HepG2 (cell line): ENCODE data around the gene TBC1D2B. TPM values are rescaled to one million over a fixed set of nuclear protein-coding genes. Genes with fewer than 3 reads are reported as not detected.

Experiments
- ATAC-seq: fragments of 200-7000 bp; cut with Tn5 transposase; 3 replicates; pipeline ENCODE4 v1.9.1; 2020; ENCODE audit warnings: mild to moderate bottlenecking, moderate library complexity
- BruUV-seq: library from RNA; stranded (reverse); fragments of 400-500 nt; replicated peaks from 2 replicates; lab custom pipeline; 2021; lab: Mats Ljungman, UMichigan
- CTCF ChIA-PET: fragments of 300-600 bp; formaldehyde crosslinking; extraction: SDS; loops from one replicate; lab custom pipeline; 2021; ENCODE audit warnings: low total read pairs, inconsistent platforms, low intra/inter-chr PET ratio; lab: Yijun Ruan, JAX
- POLR2A ChIA-PET: fragments of 350-600 bp; sonication (Branson Sonifier 250); formaldehyde crosslinking; loops from one replicate; lab custom pipeline; 2020; ENCODE audit warnings: antibody characterized with exemption, inconsistent platforms; lab: Yijun Ruan, JAX
- DNase-seq: peaks from one replicate; pipeline ENCODE4 v3.0.0-alpha.2; 2015; ENCODE audit warnings: low spot score
- FAIRE-seq: peaks from 3 replicates; lab custom pipeline; 2011; peaks lifted over from hg19 to GRCh38; lab: Jason Lieb, UNC
- H2AFZ ChIP-seq: one replicate; pipeline ENCODE4 v1.6.1; 2011; ENCODE audit warnings: low read length, inconsistent platforms
- H3K27ac ChIP-seq: fragments of 300-600 bp; 3 replicates; pipeline ENCODE4 v1.8.0; 2011; ENCODE audit warnings: mixed run types, mild to moderate bottlenecking, mixed read lengths, low read length, inconsistent platforms; ENCODE audit not compliant: insufficient read depth; ENCODE audit errors: extremely low read length
- H3K27me3 ChIP-seq, 2 experiments: fragments of 200-600 bp in 1 of 2; 2 replicates in 1 of 2; 3 replicates in 1 of 2; pipeline versions ENCODE4 v1.6.0 to v1.8.0; 2011; ENCODE audit warnings: low read length in 2 of 2, mild to moderate bottlenecking in 2 of 2, moderate library complexity in 2 of 2, inconsistent platforms in 1 of 2; ENCODE audit not compliant: insufficient read depth in 2 of 2, control insufficient read depth in 1 of 2
- H3K36me3 ChIP-seq, 2 experiments: fragments of 200-600 bp in 1 of 2; replicated peaks in 1 of 2; 2 replicates in 1 of 2; 3 replicates in 1 of 2; pipeline versions ENCODE4 v1.5.1 to v1.8.0; 2011; ENCODE audit warnings: low read length in 2 of 2, inconsistent platforms in 1 of 2; ENCODE audit not compliant: insufficient read depth in 2 of 2, control insufficient read depth in 1 of 2
- H3K4me1 ChIP-seq: 2 replicates; pipeline ENCODE4 v1.5.1; 2012; ENCODE audit warnings: low read length, inconsistent platforms; ENCODE audit not compliant: insufficient read depth
- H3K4me2 ChIP-seq: 2 replicates; pipeline ENCODE4 v1.6.0; 2011; ENCODE audit warnings: low read depth, low read length, inconsistent platforms
- H3K4me3 ChIP-seq, 3 experiments: fragments of 200-600 bp in 1 of 3; sonication (generic), shearing (Covaris generic) in 1 of 3; replicated peaks in 1 of 3; 2 replicates each; pipeline ENCODE4 v1.5.1; 2011 to 2016; ENCODE audit warnings: low read length in 3 of 3, inconsistent platforms in 2 of 3, low read depth in 2 of 3, mild to moderate bottlenecking in 2 of 3, control low read depth in 1 of 3, mixed read lengths in 1 of 3; ENCODE audit not compliant: insufficient read depth in 1 of 3
- H3K79me2 ChIP-seq: one replicate; pipeline ENCODE4 v1.6.1; 2011; ENCODE audit warnings: low read length, inconsistent platforms; ENCODE audit not compliant: insufficient read depth
- H3K9ac ChIP-seq: 2 replicates; pipeline ENCODE4 v1.6.0; 2011; ENCODE audit warnings: mild to moderate bottlenecking, low read depth, low read length, inconsistent platforms; ENCODE audit not compliant: insufficient read depth
- H3K9me3 ChIP-seq: 2 replicates; pipeline ENCODE4 v1.5.1; 2012; ENCODE audit warnings: mild to moderate bottlenecking, low read length
- H4K20me1 ChIP-seq: 2 replicates; pipeline ENCODE4 v1.6.0; 2011; ENCODE audit warnings: inconsistent platforms, mild to moderate bottlenecking, low read length, moderate library complexity; ENCODE audit not compliant: insufficient read depth
- ATF4 ChIP-seq, 2 experiments: fragments of 450-650 bp in 1 of 2; sonication (generic) in 1 of 2; formaldehyde crosslinking; IDR thresholded peaks; 2 replicates each; pipeline versions ENCODE4 v1.5.0 to v1.8.0; 2020 to 2022; ENCODE audit warnings: mild to moderate bottlenecking in 1 of 2, missing genetic modification reagents in 1 of 2
- EEA1 ChIP-seq: sonication (generic); formaldehyde crosslinking; IDR thresholded peaks from 2 replicates; pipeline ENCODE4 v1.5.1; 2020; ENCODE audit warnings: mild to moderate bottlenecking, missing genetic modification reagents, borderline replicate concordance
- ESRRA ChIP-seq: sonication (generic); formaldehyde crosslinking; IDR thresholded peaks from 2 replicates; pipeline ENCODE4 v1.5.1; 2020; ENCODE audit warnings: mild to moderate bottlenecking, low read depth, missing genetic modification reagents
- MZF1 ChIP-seq: sonication (generic); formaldehyde crosslinking; IDR thresholded peaks from 2 replicates; pipeline ENCODE4 v1.8.1; 2023; ENCODE audit warnings: mild to moderate bottlenecking, missing genetic modification reagents, borderline replicate concordance
- POLR2G ChIP-seq: fragments of 200-400 bp; formaldehyde crosslinking; IDR thresholded peaks from 2 replicates; pipeline ENCODE4 v1.6.1; 2018; ENCODE audit warnings: mild to moderate bottlenecking, low read depth, low read length, moderate library complexity
- SMARCC2 ChIP-seq: fragments of 450-650 bp; IDR thresholded peaks from 2 replicates; pipeline ENCODE4 v1.6.1; 2017; ENCODE audit warnings: antibody characterized with exemption, mild to moderate bottlenecking
- ZNF10 ChIP-seq: sonication (generic); formaldehyde crosslinking; IDR thresholded peaks from 2 replicates; pipeline ENCODE4 v1.4.0; 2020; ENCODE audit warnings: mild to moderate bottlenecking, low read depth, missing genetic modification reagents, borderline replicate concordance
- ZNF207 ChIP-seq: fragments of 450-650 bp; IDR thresholded peaks from 2 replicates; pipeline ENCODE4 v1.6.1; 2016; ENCODE audit warnings: antibody characterized with exemption, borderline replicate concordance
- ZNF260 ChIP-seq: sonication (generic); formaldehyde crosslinking; IDR thresholded peaks from 2 replicates; pipeline ENCODE4 v1.4.0; 2020; ENCODE audit warnings: missing genetic modification reagents, low read depth, mild to moderate bottlenecking, borderline replicate concordance
- ZNF3 ChIP-seq: IDR thresholded peaks from 2 replicates; pipeline ENCODE4 v1.7.0; 2017; ENCODE audit warnings: inconsistent platforms
- ZNF407 ChIP-seq: sonication (generic); formaldehyde crosslinking; IDR thresholded peaks from one replicate; pipeline ENCODE4 v1.5.1; 2020; ENCODE audit warnings: mild to moderate bottlenecking, missing genetic modification reagents; ENCODE audit errors: not compliant biosample characterization
- ZNF484 ChIP-seq: sonication (generic); formaldehyde crosslinking; IDR thresholded peaks from 2 replicates; pipeline ENCODE4 v1.5.1; 2020; ENCODE audit warnings: mild to moderate bottlenecking, low read depth, missing genetic modification reagents, borderline replicate concordance
- ZNF605 ChIP-seq: sonication (generic); formaldehyde crosslinking; IDR thresholded peaks from 2 replicates; pipeline ENCODE4 v1.8.0; 2022; ENCODE audit warnings: mild to moderate bottlenecking, missing genetic modification reagents
- ZNF607 ChIP-seq: sonication (generic); formaldehyde crosslinking; IDR thresholded peaks from 2 replicates; pipeline ENCODE4 v1.5.1; 2020; ENCODE audit warnings: missing genetic modification reagents, mild to moderate bottlenecking, borderline replicate concordance
- WGBS: methylation state at CpG from one replicate; pipeline ENCODE4 v1.1.6; 2017; ENCODE audit warnings: low lambda C conversion rate; 5-methylcytosine and 5-hydroxymethylcytosine counted together
- in situ Hi-C: cut with HindIII; loops from 2 replicates; pipeline ENCODE4 v1.10.0; 2017; ENCODE audit warnings: low pct_unique_long_range_greater_than_20kb; ENCODE audit not compliant: extremely low pct_ligation_motif_present
- intact Hi-C: fragments of 100-400 bp; cut with micrococcal nuclease; formaldehyde crosslinking; loops from one replicate; pipeline ENCODE4 v1.10.0; 2022; ENCODE audit not compliant: unreplicated experiment
- polyA plus RNA-seq, 8 experiments: library from polyadenylated mRNA; depleted of rRNA in 3 of 8; stranded (reverse) in 7 of 8; unstranded in 1 of 8; fragments of >200 nt; fragmentation: Illumina TruSeq in 4 of 8; extraction: Trizol in 4 of 8; gene quantifications; 2 replicates each; pipeline versions ENCODE4 v1.2.1 to v1.2.3, GENCODE V29; 2011 to 2016; ENCODE audit warnings: low read depth in 4 of 8, missing spikeins in 1 of 8, mixed read lengths in 1 of 8; ENCODE audit not compliant: insufficient read depth in 1 of 8
- total RNA-seq, 5 experiments: library from RNA; depleted of rRNA; stranded (reverse); fragments of >200 nt; fragmentation: Illumina TruSeq; extraction: Trizol; gene quantifications; 2 replicates each; pipeline ENCODE4 v1.2.3, GENCODE V29; 2016; ENCODE audit warnings: low read depth in 1 of 5

TBC1D2B gene
- total and polyA plus RNA-seq, 2 of the 13 experiments (the other 11 are each of a cell fraction or from before 2014, with no cell fraction given), result 10.1 to 14.4 TPM

GRCh38 chr15:78098131-78098755 is 20.7 kb upstream of the TBC1D2B start:
- ATAC-seq, result no peak
- no peak for DNase-seq
- FAIRE-seq, result no peak
- Histone ChIP-seq H3K27ac (no peak overlapping the region), H3K79me2 (no peaks in the 10 kb centered on the region), H3K36me3 (no peaks in the 10 kb centered on the region), H3K9me3 (no peaks in the 10 kb centered on the region), H3K4me2 (no peak overlapping the region), H3K27me3 (no peaks in the 10 kb centered on the region; a peak in 1 of 5 replicates), H4K20me1 (no peaks in the 10 kb centered on the region), H2AFZ (no peak overlapping the region), H3K9ac (no peak overlapping the region), H3K4me1 (no peaks in the 10 kb centered on the region), H3K4me3 (no peak overlapping the region)
- 35% methylated on average over 8 of the region's 11 CpGs for WGBS
- TF ChIP-seq ZNF484 (CRISPR knock-in tag) (no peak), ATF4 (CRISPR knock-in tag; IDR thresholded peaks at IDR 0.05) (no peak), ZNF607 (CRISPR knock-in tag) (no peak), ZNF207 (no peak), ZNF407 (CRISPR knock-in tag) (no peak), ZNF605 (CRISPR knock-in tag) (no peak), POLR2G (no peak), EEA1 (CRISPR knock-in tag) (no peak), ZNF3 (CRISPR knock-in tag) (no peak), ZNF10 (CRISPR knock-in tag) (no peak), ESRRA (CRISPR knock-in tag) (no peak), ZNF260 (CRISPR knock-in tag) (no peak), MZF1 (no peak), SMARCC2 (no peak)
- in situ Hi-C loops, result no loop called here
- POLR2A ChIA-PET, result no interaction called here
- intact Hi-C loops, result no loop called here
- no TSS peak for BruUV-seq
- CTCF ChIA-PET, result no interaction called here
